ENCODE results near the gene ANKRD52. TPM values are rescaled to one million over a fixed set of nuclear protein-coding genes. Genes with fewer than 3 reads are reported as not detected.

The ANKRD52 gene
- total RNA-seq, 1 donor from 2014 or later, result 44.8 TPM

DNA sequence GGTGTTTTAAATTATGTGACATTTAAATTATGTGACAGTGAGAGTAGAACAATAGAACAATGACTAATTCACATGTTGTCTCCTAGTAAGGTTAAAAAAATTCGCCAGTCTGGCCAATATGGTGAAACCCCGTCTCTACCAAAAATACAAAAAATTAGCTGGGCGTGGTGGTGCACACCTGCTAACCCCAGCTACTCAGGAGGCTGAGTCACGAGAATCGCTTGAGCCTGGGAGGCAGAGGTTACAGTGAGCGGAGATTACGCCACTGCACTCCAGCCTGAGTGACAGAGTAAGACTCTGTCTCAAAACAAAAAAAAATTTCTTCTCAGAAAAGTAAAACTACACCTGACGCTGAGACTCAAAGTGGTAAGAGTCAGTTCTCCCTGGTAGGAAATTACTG is 39.2 kb upstream of the ANKRD52 start:
- ATAC-seq (ENCODE audit: low read depth), result no peak
- Mint-ChIP-seq H3K27me3 (no peaks in the 10 kb centered on the region), H3K36me3 (ENCODE audit: low read depth) (peaks cover 36% of the 10 kb centered on the region), H3K4me1 (peaks cover 60% of the 10 kb centered on the region), H3K9me3 (no peaks in the 10 kb centered on the region), H3K27ac (no peak overlapping the region), H3K4me3 (peak overlapping the region; percentile 60)
- CTCF ChIA-PET, result interaction anchor here (1.4 to 1.9 kb wide), 2 partner anchors 18 to 167 kb away, joined by 3 to 8 read pairs; no protein-coding TSS in a partner anchor
- intact Hi-C loops (cut with micrococcal nuclease), result no loop called here
- no peak for TF ChIP-seq CTCF (IDR thresholded peaks at IDR 0.05)
- no peak for DNase-seq
- POLR2A ChIA-PET, result interaction anchor here (0.6 to 0.9 kb wide), 2 partner anchors 32 to 87 kb away, joined by 3 to 8 read pairs; no protein-coding TSS in a partner anchor

GRCh38 chr12:56296295-56296694 is 38.1 kb upstream of the ANKRD52 start:
- Mint-ChIP-seq H3K4me1 (peaks cover 51% of the 10 kb centered on the region), H3K27me3 (no peaks in the 10 kb centered on the region), H3K36me3 (ENCODE audit: low read depth) (peaks cover 41% of the 10 kb centered on the region), H3K9me3 (no peaks in the 10 kb centered on the region), H3K4me3 (peak overlapping the region; percentile 50), H3K27ac (peak overlapping the region; percentile 80)
- TF ChIP-seq CTCF (IDR thresholded peaks at IDR 0.05), result no peak
- ChIA-PET POLR2A (interaction anchor here (0.7 to 0.8 kb wide), 2 partner anchors 9 to 154 kb away, joined by 3 to 4 read pairs; no protein-coding TSS in a partner anchor), CTCF (interaction anchor here (1.4 to 1.9 kb wide), 2 partner anchors 19 to 168 kb away, joined by 3 to 8 read pairs; no protein-coding TSS in a partner anchor)
- ATAC-seq (ENCODE audit: low read depth) (no peak), DNase-seq (no peak)
- intact Hi-C loops (cut with micrococcal nuclease), result no loop called here

DNA sequence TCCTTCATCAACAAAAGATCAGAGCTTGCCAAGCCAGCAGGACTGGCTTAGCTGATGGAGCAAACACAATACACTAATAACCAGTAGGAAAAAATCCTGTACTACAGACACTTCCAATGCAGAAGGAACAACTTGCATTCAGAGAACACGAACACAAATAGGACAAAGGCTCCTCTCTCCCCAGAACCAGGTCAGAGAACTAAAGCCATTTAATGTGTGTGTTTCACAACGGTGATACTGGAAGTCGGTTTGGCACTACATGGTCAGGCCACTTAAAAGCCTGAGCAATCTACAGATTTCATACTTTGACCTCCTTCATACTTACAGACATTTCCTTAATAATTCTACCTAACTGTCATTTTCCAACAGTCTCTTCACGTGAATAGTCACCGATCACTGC is 35.6 kb upstream of the ANKRD52 start:
- DNase-seq, result no peak
- ChIA-PET CTCF (interaction anchor here (0.7 to 1.1 kb wide), 2 partner anchors 49 to 171 kb away, joined by 3 to 4 read pairs; no protein-coding TSS in a partner anchor), POLR2A (interaction anchor here (0.6 to 1.1 kb wide), 2 partner anchors 27 to 117 kb away, joined by 3 to 4 read pairs; partner anchors contain the start of gene COQ10A)
- Mint-ChIP-seq H3K27ac (no peak overlapping the region), H3K4me1 (peaks cover 38% of the 10 kb centered on the region), H3K36me3 (ENCODE audit: low read depth) (peaks cover 52% of the 10 kb centered on the region), H3K9me3 (no peaks in the 10 kb centered on the region), H3K27me3 (no peaks in the 10 kb centered on the region), H3K4me3 (no peak overlapping the region)
- no peak for ATAC-seq (ENCODE audit: low read depth)
- intact Hi-C loops (cut with micrococcal nuclease), result no loop called here
- no peak for TF ChIP-seq CTCF (IDR thresholded peaks at IDR 0.05)

GRCh38 chr12:56288705-56289387 is 30.7 kb upstream of the ANKRD52 start:
- Mint-ChIP-seq H3K4me3 (no peak overlapping the region), H3K9me3 (no peaks in the 10 kb centered on the region), H3K27me3 (no peaks in the 10 kb centered on the region), H3K27ac (no peak overlapping the region), H3K4me1 (peaks cover 9% of the 10 kb centered on the region), H3K36me3 (ENCODE audit: low read depth) (peaks cover 46% of the 10 kb centered on the region)
- no peak for TF ChIP-seq CTCF (IDR thresholded peaks at IDR 0.05)
- DNase-seq (no peak), ATAC-seq (ENCODE audit: low read depth) (no peak)
- CTCF ChIA-PET, result no interaction called here
- intact Hi-C loops (cut with micrococcal nuclease), result no loop called here
- POLR2A ChIA-PET, result interaction anchor here (0.5 to 0.7 kb wide), 4 partner anchors 15 to 446 kb away, joined by 3 to 9 read pairs (median 5); partner anchors contain the start of genes GLS2 and MMP19
